ENCODE measurements around the gene CACNA1C. TPM values are rescaled to one million over a fixed set of nuclear protein-coding genes. Genes with fewer than 3 reads are reported as not detected.

Gene CACNA1C
- total RNA-seq, 5 donors from 2014 or later (not counting 1 experiment from before 2014, with no cell fraction given) = 0.10 to 0.26 (median 0.16) TPM

- H3K4me1 ChIP-seq (ENCODE audit: control insufficient read depth in 1 of 2, extremely low read depth in 1 of 2, insufficient read depth in 2 of 2, low read length in 2 of 2) = peaks cover 0 to 3% of the 10 kb centered on the region in 2 experiments
- no peak overlapping the region for H3K4me3 ChIP-seq (ENCODE audit: control insufficient read depth in 1 of 2, extremely low read depth in 1 of 2, low read length in 1 of 2)
- peaks cover 0 to 2% (median 0%) of the 10 kb centered on the region in 3 donors for H3K4me1 Mint-ChIP-seq
- peaks cover 0 to 5% of the 10 kb centered on the region in 2 experiments for H3K27me3 ChIP-seq (replicated peaks in 1 of 2; ENCODE audit: control insufficient read depth in 2 of 2, extremely low read depth in 1 of 2, insufficient read depth in 2 of 2, low read length in 1 of 2)
- ChIA-PET CTCF (no interaction called here), POLR2A (no interaction called here)
- no peak overlapping the region for H3K27ac ChIP-seq (ENCODE audit: low read length)
- ATAC-seq (replicated peaks in 1 of 4) = no peak
- H3K27ac Mint-ChIP-seq = no peak overlapping the region
- H3K36me3 Mint-ChIP-seq = no peaks in the 10 kb centered on the region
- H3K27me3 Mint-ChIP-seq = peaks cover 0 to 4% of the 10 kb centered on the region in 2 donors
- no peak overlapping the region for H3K4me3 Mint-ChIP-seq
- no peaks in the 10 kb centered on the region for H3K9me3 ChIP-seq
- no peaks in the 10 kb centered on the region for H3K9me3 Mint-ChIP-seq
- 86% methylated on average over 1 of the region's 5 CpGs for WGBS (ENCODE audit: insufficient coverage)
- H3K36me3 ChIP-seq (ENCODE audit: control insufficient read depth in 2 of 2, extremely low read depth in 1 of 2, insufficient read depth in 1 of 2, low read length in 1 of 2) = no peaks in the 10 kb centered on the region
- no peak for DNase-seq
Observed at GRCh38 chr12:2463719-2464118, 410.9 kb downstream of the CACNA1C start.

- Mint-ChIP-seq H3K4me3 (no peak overlapping the region), H3K27ac (no peak overlapping the region), H3K9me3 (no peaks in the 10 kb centered on the region), H3K4me1 (no peaks in the 10 kb centered on the region), H3K36me3 (no peaks in the 10 kb centered on the region), H3K27me3 (peaks cover 0 to 4% of the 10 kb centered on the region in 2 donors)
- WGBS (ENCODE audit: insufficient coverage) = 87% methylated on average over 10 of the region's 10 CpGs
- ATAC-seq (replicated peaks in 1 of 4) (no peak), DNase-seq (no peak)
- Histone ChIP-seq H3K4me3 (ENCODE audit: control insufficient read depth in 1 of 2, extremely low read depth in 1 of 2, low read length in 1 of 2) (no peak overlapping the region), H3K36me3 (ENCODE audit: control insufficient read depth in 2 of 2, extremely low read depth in 1 of 2, insufficient read depth in 1 of 2, low read length in 1 of 2) (no peaks in the 10 kb centered on the region), H3K27me3 (replicated peaks in 1 of 2; ENCODE audit: control insufficient read depth in 2 of 2, extremely low read depth in 1 of 2, insufficient read depth in 2 of 2, low read length in 1 of 2) (peaks cover 0 to 6% of the 10 kb centered on the region in 2 experiments), H3K27ac (ENCODE audit: low read length) (no peak overlapping the region), H3K4me1 (ENCODE audit: control insufficient read depth in 1 of 2, extremely low read depth in 1 of 2, insufficient read depth in 2 of 2, low read length in 2 of 2) (no peaks in the 10 kb centered on the region), H3K9me3 (no peaks in the 10 kb centered on the region)
- POLR2A ChIA-PET = no interaction called here
- CTCF ChIA-PET = no interaction called here
Observed at GRCh38 chr12:2465681-2466080, 412.9 kb downstream of the CACNA1C start.

- ATAC-seq (replicated peaks in 1 of 4) (no peak), DNase-seq (no peak)
- ChIA-PET POLR2A (no interaction called here), CTCF (no interaction called here)
- no peaks in the 10 kb centered on the region for H3K4me1 ChIP-seq (ENCODE audit: control insufficient read depth in 1 of 2, extremely low read depth in 1 of 2, insufficient read depth in 2 of 2, low read length in 2 of 2)
- Mint-ChIP-seq H3K4me3 (no peak overlapping the region), H3K36me3 (no peaks in the 10 kb centered on the region), H3K27me3 (peaks cover 0 to 4% of the 10 kb centered on the region in 2 donors), H3K9me3 (no peaks in the 10 kb centered on the region), H3K27ac (no peak overlapping the region), H3K4me1 (no peaks in the 10 kb centered on the region)
- no peaks in the 10 kb centered on the region for H3K9me3 ChIP-seq
- no peaks in the 10 kb centered on the region for H3K36me3 ChIP-seq (ENCODE audit: control insufficient read depth in 2 of 2, extremely low read depth in 1 of 2, insufficient read depth in 1 of 2, low read length in 1 of 2)
- H3K4me3 ChIP-seq (ENCODE audit: control insufficient read depth in 1 of 2, extremely low read depth in 1 of 2, low read length in 1 of 2) = no peak overlapping the region
- H3K27ac ChIP-seq (ENCODE audit: low read length) = no peak overlapping the region
- WGBS (ENCODE audit: insufficient coverage) = 57% methylated on average over 3 of the region's 3 CpGs
- peaks cover 0 to 8% of the 10 kb centered on the region in 2 experiments for H3K27me3 ChIP-seq (replicated peaks in 1 of 2; ENCODE audit: control insufficient read depth in 2 of 2, extremely low read depth in 1 of 2, insufficient read depth in 2 of 2, low read length in 1 of 2)
Observed at GRCh38 chr12:2466211-2466610, 413.4 kb downstream of the CACNA1C start.

GRCh38 chr12:2467447-2468195, 414.8 kb downstream of the CACNA1C start:
- Histone ChIP-seq H3K4me3 (ENCODE audit: control insufficient read depth in 1 of 2, extremely low read depth in 1 of 2, low read length in 1 of 2) (no peak overlapping the region), H3K27me3 (replicated peaks in 1 of 2; ENCODE audit: control insufficient read depth in 2 of 2, extremely low read depth in 1 of 2, insufficient read depth in 2 of 2, low read length in 1 of 2) (peaks cover 0 to 8% of the 10 kb centered on the region in 2 experiments), H3K9me3 (no peaks in the 10 kb centered on the region), H3K36me3 (ENCODE audit: control insufficient read depth in 2 of 2, extremely low read depth in 1 of 2, insufficient read depth in 1 of 2, low read length in 1 of 2) (no peaks in the 10 kb centered on the region), H3K27ac (ENCODE audit: low read length) (no peak overlapping the region), H3K4me1 (ENCODE audit: control insufficient read depth in 1 of 2, extremely low read depth in 1 of 2, insufficient read depth in 2 of 2, low read length in 2 of 2) (no peaks in the 10 kb centered on the region)
- CTCF ChIA-PET = no interaction called here
- Mint-ChIP-seq H3K4me1 (no peaks in the 10 kb centered on the region), H3K27ac (no peak overlapping the region), H3K27me3 (peaks cover 0 to 4% of the 10 kb centered on the region in 2 donors), H3K4me3 (no peak overlapping the region), H3K36me3 (no peaks in the 10 kb centered on the region), H3K9me3 (no peaks in the 10 kb centered on the region)
- WGBS (ENCODE audit: insufficient coverage) = 86% methylated on average over 12 of the region's 17 CpGs
- DNase-seq = no peak
- POLR2A ChIA-PET = no interaction called here
- ATAC-seq (replicated peaks in 1 of 4) = no peak

GRCh38 chr12:2475984-2476383, 423.2 kb downstream of the CACNA1C start:
- WGBS (ENCODE audit: insufficient coverage) = 90% methylated on average over 5 of the region's 5 CpGs
- ChIA-PET CTCF (no interaction called here), POLR2A (no interaction called here)
- ATAC-seq (replicated peaks in 1 of 4) (no peak), DNase-seq (no peak)
- peaks cover 0 to 2% of the 10 kb centered on the region in 2 donors for H3K27me3 Mint-ChIP-seq
- H3K4me3 Mint-ChIP-seq = no peak overlapping the region
- no peak overlapping the region for H3K27ac Mint-ChIP-seq
- no peaks in the 10 kb centered on the region for H3K9me3 Mint-ChIP-seq
- no peaks in the 10 kb centered on the region for H3K27me3 ChIP-seq (replicated peaks in 1 of 2; ENCODE audit: control insufficient read depth in 2 of 2, extremely low read depth in 1 of 2, insufficient read depth in 2 of 2, low read length in 1 of 2)
- no peak overlapping the region for H3K27ac ChIP-seq (ENCODE audit: low read length)
- H3K4me3 ChIP-seq (ENCODE audit: control insufficient read depth in 1 of 2, extremely low read depth in 1 of 2, low read length in 1 of 2) = no peak overlapping the region
- H3K36me3 Mint-ChIP-seq = no peaks in the 10 kb centered on the region
- no peaks in the 10 kb centered on the region for H3K36me3 ChIP-seq (ENCODE audit: control insufficient read depth in 2 of 2, extremely low read depth in 1 of 2, insufficient read depth in 1 of 2, low read length in 1 of 2)
- no peaks in the 10 kb centered on the region for H3K4me1 Mint-ChIP-seq
- no peaks in the 10 kb centered on the region for H3K4me1 ChIP-seq (ENCODE audit: control insufficient read depth in 1 of 2, extremely low read depth in 1 of 2, insufficient read depth in 2 of 2, low read length in 2 of 2)
- no peaks in the 10 kb centered on the region for H3K9me3 ChIP-seq

GRCh38 chr12:2477009-2477766, 424.4 kb downstream of the CACNA1C start:
- WGBS (ENCODE audit: insufficient coverage) = 64% methylated on average over 2 of the region's 8 CpGs
- Mint-ChIP-seq H3K27ac (no peak overlapping the region), H3K27me3 (peaks cover 2 to 3% of the 10 kb centered on the region in 2 donors), H3K4me1 (no peaks in the 10 kb centered on the region), H3K36me3 (no peaks in the 10 kb centered on the region), H3K9me3 (no peaks in the 10 kb centered on the region), H3K4me3 (no peak overlapping the region)
- H3K4me3 ChIP-seq (ENCODE audit: control insufficient read depth in 1 of 2, extremely low read depth in 1 of 2, low read length in 1 of 2) = no peak overlapping the region
- no peak for ATAC-seq (replicated peaks in 1 of 4)
- no peaks in the 10 kb centered on the region for H3K4me1 ChIP-seq (ENCODE audit: control insufficient read depth in 1 of 2, extremely low read depth in 1 of 2, insufficient read depth in 2 of 2, low read length in 2 of 2)
- H3K27me3 ChIP-seq (replicated peaks in 1 of 2; ENCODE audit: control insufficient read depth in 2 of 2, extremely low read depth in 1 of 2, insufficient read depth in 2 of 2, low read length in 1 of 2) = no peaks in the 10 kb centered on the region
- no peak for DNase-seq
- H3K36me3 ChIP-seq (ENCODE audit: control insufficient read depth in 2 of 2, extremely low read depth in 1 of 2, insufficient read depth in 1 of 2, low read length in 1 of 2) = no peaks in the 10 kb centered on the region
- H3K27ac ChIP-seq (ENCODE audit: low read length) = no peak overlapping the region
- POLR2A ChIA-PET = no interaction called here
- CTCF ChIA-PET = no interaction called here
- H3K9me3 ChIP-seq = no peaks in the 10 kb centered on the region

Data from T-cell (primary cell).